Measurements from ENCODE around the gene DMXL2. TPM values are rescaled to one million over a fixed set of nuclear protein-coding genes. Genes with fewer than 3 reads are reported as not detected.

Gene DMXL2
- total RNA-seq, result 7.3 and 9.4 TPM in 2 replicates

GRCh38 chr15:51622604-51623370, at the start of gene DMXL2:
Gene DMXL2 (minus strand): TSS chr15:51622771. CDS start chr15:51622545, 226 bp downstream.

Other genes with a start within 250 kb of the DMXL2 start
- not detected in 2 replicates for gene SCG3, start 58.7 kb upstream of the DMXL2 start, total RNA-seq
- gene LYSMD2, start 114.9 kb upstream of the DMXL2 start, total RNA-seq, result 9.1 TPM in 2 replicates
- 1.4 and 5.8 TPM in 2 replicates for gene TMOD2, start 128.8 kb upstream of the DMXL2 start, total RNA-seq
- 41.2 and 42.4 TPM in 2 replicates for gene TMOD3, start 206.9 kb upstream of the DMXL2 start, total RNA-seq